ENCODE data around the gene RPL38.

Gene RPL38

GRCh38 chr17:74211141-74211911 lies 7.8 kb downstream of the RPL38 start:
- no peak for DNase-seq (ENCODE audit: low spot score)

- no peak for DNase-seq (ENCODE audit: low spot score)
Measured at GRCh38 chr17:74211912-74212208, 8.4 kb downstream of the RPL38 start.

DNA sequence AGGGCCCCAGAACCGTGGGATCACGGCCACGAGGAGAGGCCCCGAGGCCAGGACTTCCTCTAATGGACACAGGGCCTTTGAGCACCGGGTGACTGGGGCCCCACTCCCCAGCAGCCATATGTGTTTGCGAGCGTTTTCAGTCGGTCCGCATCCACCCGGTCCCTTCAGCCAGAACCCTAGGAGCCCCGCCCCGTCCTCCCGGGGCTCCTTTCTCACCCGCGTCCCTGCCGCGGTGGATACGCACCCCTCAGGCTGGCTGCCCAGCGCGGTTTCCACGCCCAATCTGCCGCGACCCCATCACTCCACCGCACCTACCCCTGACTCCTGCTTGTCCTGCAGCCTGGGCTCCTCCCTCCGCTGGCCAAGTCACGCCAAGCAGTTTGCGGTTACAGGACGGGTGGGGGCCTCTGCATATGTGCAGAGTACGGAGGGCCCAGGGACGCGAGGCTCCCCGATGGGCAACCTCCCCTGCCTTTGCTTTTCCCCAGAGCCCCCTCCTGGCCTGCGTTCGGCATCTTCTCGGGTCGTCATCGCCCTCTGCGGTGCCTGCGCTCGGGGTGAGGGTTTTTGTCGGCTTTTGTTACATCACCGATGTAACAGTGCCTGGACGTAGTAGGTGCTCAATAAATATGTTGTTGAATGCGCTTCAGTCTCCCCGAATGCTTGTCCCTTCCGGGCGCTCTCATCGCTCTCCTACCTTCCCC lies 8.9 kb downstream of the RPL38 start:
- DNase-seq (ENCODE audit: low spot score) = no peak

DNA sequence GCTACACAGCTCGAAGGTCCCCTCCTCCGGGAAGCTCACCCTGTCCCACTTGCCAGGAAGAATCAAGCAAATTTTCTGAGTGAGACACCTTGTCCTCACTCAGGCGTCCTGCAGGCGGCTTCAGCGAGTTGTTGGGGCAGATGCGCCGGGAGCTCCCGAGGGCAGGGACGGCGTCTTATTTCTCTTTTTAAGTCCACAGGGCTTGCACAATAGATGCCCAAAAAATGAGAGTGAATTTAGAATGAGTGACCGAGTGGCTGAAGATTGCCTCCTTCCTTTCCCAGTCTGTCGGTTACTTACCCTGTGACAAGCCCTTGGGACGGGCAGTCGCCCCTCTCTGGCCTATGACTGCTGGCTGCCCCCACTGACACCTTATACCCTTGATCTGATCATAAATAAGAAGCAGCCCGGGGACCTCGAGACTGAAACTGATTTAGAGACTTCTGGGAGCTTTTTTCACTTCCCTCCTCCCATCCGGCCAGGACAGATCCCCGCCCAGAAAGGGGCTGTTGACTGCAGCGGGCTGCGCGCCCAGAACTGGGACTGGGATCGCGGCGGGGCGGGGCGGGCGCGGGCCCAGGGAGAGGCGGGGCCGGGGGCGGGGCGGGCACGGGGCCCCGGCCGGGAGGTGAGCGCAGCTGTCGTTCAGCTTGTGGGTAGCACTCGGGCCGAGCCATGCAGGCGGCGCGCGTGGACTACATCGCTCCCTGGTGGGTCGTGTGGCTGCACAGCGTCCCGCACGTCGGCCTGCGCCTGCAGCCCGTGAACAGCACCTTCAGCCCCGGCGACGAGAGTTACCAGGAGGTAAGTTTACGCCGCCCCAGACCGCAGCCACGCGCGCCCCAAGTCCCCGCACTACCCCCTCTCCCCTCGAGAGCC lies 9.7 kb downstream of the RPL38 start, which contains the start of gene TTYH2:
Gene TTYH2 (plus strand): TSS at position 659 of the 879 bp plus-strand sequence. CDS start 17 bp downstream, at position 676.
- peak; percentile 92 for DNase-seq (ENCODE audit: low spot score)

DNA sequence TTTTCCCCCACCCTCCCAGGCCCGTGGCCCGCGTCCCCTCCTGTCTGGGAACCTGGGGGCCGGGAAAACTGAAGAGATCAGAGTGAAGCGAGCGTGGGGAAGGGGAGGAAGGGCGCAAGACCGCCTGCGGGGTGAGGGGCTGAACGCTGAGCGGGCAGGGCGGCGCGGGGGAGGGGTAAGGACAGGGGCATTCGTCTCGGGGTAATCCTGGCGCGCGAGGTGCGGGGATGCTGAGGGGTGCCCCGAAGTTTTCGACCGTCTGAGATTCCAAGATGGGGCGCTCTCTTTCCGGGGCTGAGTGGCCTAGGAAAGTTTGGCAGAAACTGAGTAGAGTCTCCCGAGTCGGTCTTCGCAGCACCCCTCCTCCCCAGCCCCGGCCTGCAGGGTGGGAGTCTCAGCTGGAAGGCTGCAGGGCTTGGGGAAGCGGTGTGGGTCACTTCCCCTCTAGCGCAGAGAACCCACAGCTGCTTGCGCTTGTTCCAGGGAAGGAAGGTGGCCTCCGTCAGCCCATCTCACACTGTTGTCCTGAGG lies 10.4 kb downstream of the RPL38 start:
- no peak for DNase-seq (ENCODE audit: low spot score)

GRCh38 chr17:74214484-74215341 lies 11.2 kb downstream of the RPL38 start:
- no peak for DNase-seq (ENCODE audit: low spot score)

GRCh38 chr17:74215342-74215727 lies 11.9 kb downstream of the RPL38 start:
- no peak for DNase-seq (ENCODE audit: low spot score)

GRCh38 chr17:74216505-74216904 lies 13.0 kb downstream of the RPL38 start:
- no peak for DNase-seq (ENCODE audit: low spot score)

DNA sequence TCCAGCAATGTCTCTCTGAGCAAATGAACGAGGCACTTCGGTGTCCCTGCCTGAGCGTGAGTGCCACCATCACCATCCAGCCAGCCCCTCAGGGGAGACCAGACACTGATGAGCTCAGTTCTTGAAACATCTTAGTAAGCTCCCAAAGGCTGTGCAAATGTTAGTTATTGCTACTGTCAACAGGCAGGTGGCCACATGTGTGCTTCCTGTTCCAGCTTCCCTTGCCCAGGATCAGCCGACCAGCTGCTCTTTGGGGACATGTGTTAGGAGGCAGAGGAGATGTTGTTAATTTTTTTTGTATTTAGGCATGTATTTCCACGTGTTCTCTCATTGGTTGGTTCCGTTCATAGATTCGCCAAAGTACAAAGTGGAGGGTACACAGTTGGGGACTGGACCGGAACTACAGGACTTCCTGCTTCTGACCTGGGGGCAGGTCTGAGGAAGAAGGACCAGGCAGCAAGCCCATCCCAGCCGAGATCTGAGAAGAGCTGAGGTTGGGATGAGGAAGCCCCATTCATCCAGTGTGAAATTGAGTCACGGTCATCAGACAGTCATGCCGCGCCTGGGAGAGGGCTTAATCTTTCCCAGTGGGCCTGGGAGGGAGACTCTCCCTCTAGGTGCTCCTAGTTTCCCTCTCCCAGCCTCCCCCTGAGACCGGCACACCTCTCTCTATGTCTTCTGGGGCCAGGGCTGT lies 13.7 kb downstream of the RPL38 start:
- no peak for DNase-seq (ENCODE audit: low spot score)

- no peak for DNase-seq (ENCODE audit: low spot score)
Measured at GRCh38 chr17:74217888-74218287, 14.4 kb downstream of the RPL38 start.

DNA sequence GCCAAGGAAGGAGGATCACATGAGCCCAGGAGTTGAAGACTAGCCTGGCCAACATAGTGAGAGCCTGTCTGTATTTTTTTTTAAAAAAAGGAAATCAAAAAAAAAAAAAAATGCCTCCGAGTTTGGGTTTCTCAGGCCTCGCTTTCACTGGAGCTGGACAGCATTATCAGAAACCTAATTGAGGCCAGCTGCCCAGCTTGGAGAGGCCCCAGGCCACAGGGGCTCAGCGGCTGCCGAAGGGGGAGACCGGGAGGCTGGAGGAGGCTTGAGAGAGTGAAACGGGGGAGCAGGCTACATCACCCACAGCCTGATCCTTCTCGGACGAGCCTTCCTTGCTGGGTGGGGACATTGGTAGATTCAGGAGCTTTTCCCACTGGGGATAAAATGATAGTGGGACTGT lies 15.0 kb downstream of the RPL38 start:
- no peak for DNase-seq (ENCODE audit: low spot score)

DNA sequence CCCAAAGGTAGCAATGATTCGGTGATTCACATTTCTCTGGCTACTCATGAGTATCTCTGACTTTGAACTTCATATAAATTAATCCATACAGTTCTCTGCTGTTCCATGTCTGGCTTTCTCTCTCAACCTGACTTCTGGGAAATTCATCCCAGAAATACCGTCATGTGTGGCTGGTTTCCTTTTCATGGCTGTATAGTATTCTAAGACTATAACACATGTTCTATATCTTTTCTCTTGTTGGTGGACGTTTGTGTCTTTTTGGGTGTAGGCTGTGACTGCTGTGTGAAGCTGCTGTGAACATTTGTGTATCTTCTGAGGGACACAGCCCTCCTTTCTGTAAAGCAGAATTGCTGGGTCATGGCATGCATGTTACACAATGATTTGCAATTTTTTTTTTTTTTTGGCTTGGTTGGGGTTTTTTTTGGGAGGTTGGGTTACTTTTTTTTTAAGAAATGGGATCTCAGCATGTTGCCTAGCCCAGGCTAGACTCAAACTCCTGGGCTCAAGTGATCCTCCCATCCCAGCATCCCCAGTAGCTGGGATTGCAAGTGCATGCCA lies 16.2 kb downstream of the RPL38 start:
- no peak for DNase-seq (ENCODE audit: low spot score)

- DNase-seq (ENCODE audit: low spot score) = no peak
Measured at GRCh38 chr17:74220219-74220618, 16.7 kb downstream of the RPL38 start.

GRCh38 chr17:74220946-74221818 lies 17.7 kb downstream of the RPL38 start:
- no peak for DNase-seq (ENCODE audit: low spot score)

- DNase-seq (ENCODE audit: low spot score) = no peak
Measured at GRCh38 chr17:74222399-74222798, 18.9 kb downstream of the RPL38 start.

- DNase-seq (ENCODE audit: low spot score) = no peak
Measured at GRCh38 chr17:74223901-74224300, 20.4 kb downstream of the RPL38 start.

DNA sequence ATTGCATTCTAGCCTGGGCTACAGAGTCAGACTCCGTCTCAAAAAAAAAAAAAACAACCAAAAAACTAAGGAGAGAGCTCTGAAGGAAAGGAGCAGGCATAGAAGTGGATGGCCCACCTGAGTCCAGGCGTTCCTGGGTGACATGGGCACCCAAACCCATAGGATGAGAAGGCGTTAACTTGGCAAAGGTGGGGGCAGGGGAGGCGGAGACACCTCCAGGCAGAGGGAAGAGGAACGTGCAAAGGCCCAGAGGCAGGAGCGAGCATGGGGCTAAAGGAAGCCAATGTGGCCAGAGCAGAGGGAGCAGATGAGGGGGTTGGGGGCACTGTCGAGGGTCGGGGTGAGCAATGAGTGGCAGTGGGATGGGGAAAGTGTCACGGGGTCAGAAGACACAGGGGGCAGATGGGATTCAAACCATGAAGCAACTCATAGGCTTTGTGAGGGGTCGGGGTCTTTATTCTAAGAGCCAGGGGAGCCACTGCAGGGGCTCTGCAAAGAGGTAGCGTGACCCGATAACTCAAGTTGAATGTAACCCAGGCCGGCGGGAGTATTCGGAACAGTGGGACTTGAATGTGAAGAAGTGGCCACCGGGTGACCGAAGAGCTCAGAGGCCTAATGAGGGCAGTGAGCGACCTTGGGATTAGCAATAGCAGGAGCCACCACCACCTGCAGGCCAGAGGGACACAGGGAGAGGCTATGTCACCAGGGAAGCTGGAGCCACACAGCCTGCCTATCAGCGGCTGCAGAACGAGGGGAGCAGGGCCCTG lies 21.7 kb downstream of the RPL38 start:
- DNase-seq (ENCODE audit: low spot score) = no peak

DNA sequence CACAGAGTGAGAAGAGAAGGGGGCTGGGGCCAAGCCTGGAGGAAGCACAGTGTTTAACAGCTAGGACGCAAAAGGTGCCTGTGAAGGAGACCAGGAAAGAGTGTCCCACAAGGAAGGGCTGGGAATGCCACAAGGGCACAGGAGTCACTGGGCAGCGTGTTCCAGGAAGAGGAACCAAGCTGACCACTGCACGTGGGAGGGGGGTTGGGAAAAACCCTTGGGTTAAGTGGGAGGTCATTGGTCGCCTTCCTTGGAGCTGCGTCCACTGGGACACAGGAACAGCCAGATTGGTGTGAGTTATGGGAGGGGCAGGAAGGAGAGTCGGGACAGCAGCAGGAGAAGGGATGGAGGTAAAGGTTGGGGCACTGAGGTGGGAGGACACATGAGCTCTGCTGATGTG lies 22.8 kb downstream of the RPL38 start:
- no peak for DNase-seq (ENCODE audit: low spot score)

Data from HuH-7 (cell line).